ENCODE results near the gene PDIK1L.

The PDIK1L gene

GRCh38 chr1:26169669-26170471 is 58.2 kb downstream of the PDIK1L start, which contains the start of gene ZNF593:
Gene ZNF593, plus strand, starts transcription at chr1:26169908. Its CDS starts 76 bp downstream, at chr1:26169984.
- Mint-ChIP-seq H3K36me3 (ENCODE audit: low read depth) (no peaks in the 10 kb centered on the region), H3K9me3 (no peaks in the 10 kb centered on the region), H3K27ac (peak within 1 kb of the TSS; percentile 99)

GRCh38 chr1:26170472-26170821 is 58.8 kb downstream of the PDIK1L start:
- H3K9me3 Mint-ChIP-seq: no peaks in the 10 kb centered on the region
- TF ChIP-seq CTCF (IDR thresholded peaks at IDR 0.05): no peak
- peaks cover 51% of the 10 kb centered on the region for H3K4me1 Mint-ChIP-seq
- H3K27ac Mint-ChIP-seq: peak overlapping the region; percentile 79
- no peaks in the 10 kb centered on the region for H3K36me3 Mint-ChIP-seq (ENCODE audit: low read depth)
- no peak for DNase-seq
- peaks cover 12% of the 10 kb centered on the region for H3K27me3 Mint-ChIP-seq (ENCODE audit: low read depth, poor library complexity)
- peak overlapping the region; percentile 89 for H3K4me3 Mint-ChIP-seq

More at GRCh38 chr1:26169669-26170471, 58.2 kb downstream of the PDIK1L start, which contains the start of gene ZNF593:
- Mint-ChIP-seq H3K4me3 (peak within 1 kb of the TSS; percentile 89), H3K27me3 (ENCODE audit: low read depth, poor library complexity) (peaks cover 13% of the 10 kb centered on the region), H3K4me1 (peaks cover 57% of the 10 kb centered on the region)
- peak; percentile 85 for TF ChIP-seq CTCF (IDR thresholded peaks at IDR 0.05)
- peak; percentile 90 for DNase-seq

- peak within 1 kb of the TSS; percentile 89 for H3K4me3 Mint-ChIP-seq
- H3K27ac Mint-ChIP-seq: no peak within 1 kb of the TSS
- no peaks in the 10 kb centered on the region for H3K9me3 Mint-ChIP-seq
- H3K36me3 Mint-ChIP-seq (ENCODE audit: low read depth): no peaks in the 10 kb centered on the region
- DNase-seq: no peak
- H3K4me1 Mint-ChIP-seq: peaks cover 42% of the 10 kb centered on the region
- H3K27me3 Mint-ChIP-seq (ENCODE audit: low read depth, poor library complexity): peaks cover 10% of the 10 kb centered on the region
- no peak for TF ChIP-seq CTCF (IDR thresholded peaks at IDR 0.05)
Measured at GRCh38 chr1:26171084-26172072, 59.8 kb downstream of the PDIK1L start, which contains the start of gene ZNF593OS. Gene ZNF593OS, minus strand, starts transcription at chr1:26171832. Its CDS starts 171 bp downstream, at chr1:26171661.

All from nephron progenitor cell (in vitro differentiated cells).